CD4-positive, alpha-beta T cell treated with Interleukin-15 for 1 hour (primary cell): ENCODE data around the gene CASK.

Experiments used
- DNase-seq: peaks from one replicate; pipeline ENCODE4 v3.0.0-alpha.2; 2020

Gene CASK

GRCh38 chrX:41824551-41824950, 98.8 kb downstream of the CASK start:
- no peak for DNase-seq

- no peak for DNase-seq
These were observed 100.0 kb downstream of the CASK start for GRCh38 chrX:41823402-41823801.

GRCh38 chrX:41822892-41823291, 100.5 kb downstream of the CASK start:
- no peak for DNase-seq

DNA sequence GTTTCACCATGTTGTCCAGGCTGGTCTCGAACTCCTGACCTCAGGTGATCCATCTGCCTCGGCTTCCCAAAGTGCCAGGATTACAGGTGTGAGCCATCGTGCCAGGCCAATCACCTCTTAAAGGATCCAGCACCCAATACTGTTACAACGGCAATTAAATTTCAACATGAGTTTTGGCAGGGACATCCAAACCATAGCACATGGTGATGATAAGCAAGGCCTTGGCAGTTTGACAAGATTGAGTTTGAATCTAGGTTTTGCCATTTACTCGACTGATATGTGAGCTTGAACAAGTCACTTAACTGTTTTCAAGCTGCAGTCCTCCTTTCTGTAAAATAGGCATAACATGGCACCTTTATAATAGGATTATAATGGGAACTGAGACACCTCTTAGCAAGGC, 115.3 kb downstream of the CASK start:
- no peak for DNase-seq

DNA sequence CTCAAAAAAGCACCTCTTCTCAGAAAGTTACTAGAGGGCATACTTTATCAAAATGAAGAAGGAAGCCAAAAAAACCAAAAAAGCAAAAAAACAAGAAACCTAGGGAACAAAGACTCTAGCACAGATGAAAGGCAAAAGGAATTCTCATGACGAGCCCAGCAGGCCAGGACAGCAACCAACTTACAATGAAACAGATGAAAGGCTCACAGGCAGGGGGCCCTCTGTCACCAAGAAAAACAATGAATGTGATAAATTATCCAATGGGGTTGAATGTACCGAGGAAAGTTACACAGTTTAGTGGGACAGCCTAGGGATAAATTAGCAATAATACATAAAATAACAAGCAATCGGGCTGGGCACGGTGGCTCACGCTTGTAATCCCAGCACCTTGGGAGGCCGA, 120.4 kb downstream of the CASK start:
- no peak for DNase-seq

- no peak for DNase-seq
These were observed 123.7 kb downstream of the CASK start for GRCh38 chrX:41799661-41800060.

- no peak for DNase-seq
These were observed 126.8 kb downstream of the CASK start for GRCh38 chrX:41796577-41796976.

GRCh38 chrX:41796046-41796445, 127.3 kb downstream of the CASK start:
- no peak for DNase-seq

DNA sequence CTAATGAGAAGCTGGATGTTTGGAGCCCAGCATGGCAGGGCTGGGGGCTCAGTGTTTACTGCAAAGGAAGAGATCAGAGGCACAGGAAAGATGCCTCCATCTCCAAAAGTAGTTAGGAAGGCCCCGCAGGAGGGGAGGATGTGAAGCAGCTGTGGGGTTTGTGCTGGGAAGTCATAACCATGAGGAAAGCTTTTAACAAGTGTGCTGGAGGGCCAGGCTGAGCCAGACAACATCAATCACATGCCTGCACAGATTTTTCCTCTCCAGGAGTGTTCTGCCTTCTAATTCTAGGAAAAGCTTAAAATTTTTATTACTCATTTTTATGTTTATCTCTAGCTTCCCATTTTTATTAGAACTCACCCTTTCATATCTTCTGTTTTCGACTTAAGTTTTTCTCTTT, 134.0 kb downstream of the CASK start:
- no peak for DNase-seq

DNA sequence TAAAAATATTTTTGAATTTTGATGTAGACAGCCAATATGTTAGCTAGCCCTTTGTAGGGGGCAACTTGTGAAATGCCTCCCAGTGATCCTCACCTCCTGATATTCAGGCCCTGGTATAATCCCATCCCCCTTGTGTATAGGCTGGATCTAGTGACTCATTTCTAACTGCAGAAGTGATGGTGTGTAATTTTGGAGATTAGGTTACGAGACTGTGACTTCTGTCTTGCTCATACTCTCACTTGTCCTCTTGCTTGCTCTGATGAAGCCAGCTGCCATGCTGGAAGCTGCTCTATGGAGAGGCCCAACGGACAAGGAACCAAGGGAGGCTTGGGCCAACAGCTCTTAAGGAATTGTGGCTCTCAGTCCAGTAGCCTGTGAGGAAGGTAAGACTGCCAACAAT, 137.7 kb downstream of the CASK start:
- no peak for DNase-seq

DNA sequence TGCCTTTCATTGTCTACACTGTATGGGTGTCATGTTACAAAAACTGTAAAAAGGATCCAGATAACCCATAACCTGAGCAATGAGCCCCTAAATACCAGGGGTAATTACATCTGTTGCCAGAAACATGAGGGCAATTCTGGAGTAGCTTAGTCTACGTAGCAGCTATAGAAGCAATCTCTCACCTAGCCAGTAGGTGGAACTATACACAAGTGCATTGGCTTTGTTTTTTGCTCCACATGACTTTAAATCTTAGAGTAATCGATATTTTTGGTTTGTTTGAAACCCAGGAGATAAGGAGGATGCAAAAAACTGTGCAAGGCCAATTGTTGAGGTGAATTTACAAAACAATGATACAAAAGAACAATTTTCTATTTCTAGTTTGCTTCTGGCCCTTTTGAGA, 141.9 kb downstream of the CASK start:
- DNase-seq: no peak

DNA sequence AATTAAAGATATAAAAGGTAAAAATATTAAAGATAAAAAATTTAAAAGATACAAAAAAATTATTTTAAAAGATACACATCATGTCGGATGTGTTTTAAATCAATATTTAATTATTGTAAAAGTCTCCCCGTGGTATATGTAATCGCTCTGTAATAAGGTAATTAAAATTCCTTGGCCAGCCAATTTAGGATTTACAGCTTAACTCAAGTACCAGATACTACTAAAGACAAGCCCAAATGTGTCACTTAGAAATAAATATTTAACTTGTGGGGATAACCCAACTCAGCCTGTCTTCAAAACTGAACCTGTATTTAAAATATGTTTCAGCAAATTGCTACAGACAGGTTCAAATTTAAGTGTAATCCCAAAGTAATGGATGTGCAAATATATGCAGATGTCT, 143.4 kb downstream of the CASK start:
- no peak for DNase-seq

GRCh38 chrX:41779030-41779564, 144.3 kb downstream of the CASK start:
- no peak for DNase-seq

GRCh38 chrX:41761702-41762101, 161.7 kb downstream of the CASK start:
- no peak for DNase-seq

GRCh38 chrX:41761169-41761568, 162.2 kb downstream of the CASK start:
- no peak for DNase-seq

DNA sequence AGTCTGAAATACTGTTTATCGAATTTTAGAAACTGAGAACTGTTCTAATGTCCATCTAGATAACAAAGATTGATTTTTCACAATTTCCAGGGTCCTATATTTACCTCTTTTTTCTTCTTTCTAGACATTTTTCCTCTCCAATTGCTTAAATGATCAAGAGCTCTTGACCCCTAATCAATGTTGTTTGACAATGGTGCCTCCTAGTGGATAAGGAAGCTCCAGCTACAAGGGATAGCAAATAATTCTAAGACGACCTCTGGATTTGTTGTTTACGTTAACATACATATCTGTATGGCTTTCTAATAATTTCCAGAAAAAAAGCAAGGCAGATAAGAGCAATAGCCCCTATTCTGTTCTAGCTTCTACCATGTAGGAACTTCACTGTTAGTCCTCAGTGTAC, 163.5 kb downstream of the CASK start:
- DNase-seq: no peak

DNA sequence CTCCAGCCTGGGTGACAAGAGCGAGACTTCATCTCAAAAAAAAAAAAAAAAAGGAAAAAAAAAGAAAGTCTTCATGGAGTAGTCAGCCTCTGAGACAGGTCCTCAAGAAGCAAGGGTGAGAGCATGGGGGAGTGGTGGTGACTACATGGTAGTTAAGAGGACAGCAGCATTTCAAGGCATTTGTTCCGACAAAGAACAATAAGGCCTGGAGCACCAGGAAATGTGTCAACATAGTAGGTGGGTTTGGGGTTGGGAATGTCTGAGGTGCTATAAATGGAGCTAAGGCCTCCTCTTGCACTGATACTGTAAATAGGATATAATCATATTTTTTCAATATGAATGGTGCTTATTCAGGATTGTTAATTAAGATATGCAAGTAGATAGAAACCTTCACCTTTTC, 165.0 kb downstream of the CASK start:
- DNase-seq: no peak

DNA sequence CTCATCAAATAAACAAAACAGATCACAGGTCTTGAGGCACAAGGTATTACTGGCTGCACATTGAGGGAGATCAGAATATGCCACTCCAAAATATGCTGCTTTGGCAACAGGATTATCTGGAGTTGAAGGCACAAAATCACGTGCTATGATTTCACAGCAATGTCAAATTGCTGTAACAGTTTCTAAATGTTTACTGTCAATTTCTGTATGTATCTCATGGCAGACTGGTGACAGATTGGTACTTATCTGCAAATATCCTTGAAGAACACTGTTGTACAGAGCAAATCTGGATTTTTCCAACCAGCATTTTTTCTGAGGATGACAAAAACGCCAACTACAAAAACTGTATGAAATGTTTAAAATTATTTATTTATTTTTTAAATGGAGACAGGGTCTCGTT, 172.6 kb downstream of the CASK start:
- no peak for DNase-seq

GRCh38 chrX:41739871-41740270, 183.5 kb downstream of the CASK start:
- no peak for DNase-seq

GRCh38 chrX:41737065-41737464, 186.3 kb downstream of the CASK start:
- no peak for DNase-seq

- no peak for DNase-seq
These were observed 188.8 kb downstream of the CASK start for GRCh38 chrX:41734530-41734929.

- peak; percentile 61 for DNase-seq
These were observed 189.4 kb downstream of the CASK start for GRCh38 chrX:41733939-41734338.

DNA sequence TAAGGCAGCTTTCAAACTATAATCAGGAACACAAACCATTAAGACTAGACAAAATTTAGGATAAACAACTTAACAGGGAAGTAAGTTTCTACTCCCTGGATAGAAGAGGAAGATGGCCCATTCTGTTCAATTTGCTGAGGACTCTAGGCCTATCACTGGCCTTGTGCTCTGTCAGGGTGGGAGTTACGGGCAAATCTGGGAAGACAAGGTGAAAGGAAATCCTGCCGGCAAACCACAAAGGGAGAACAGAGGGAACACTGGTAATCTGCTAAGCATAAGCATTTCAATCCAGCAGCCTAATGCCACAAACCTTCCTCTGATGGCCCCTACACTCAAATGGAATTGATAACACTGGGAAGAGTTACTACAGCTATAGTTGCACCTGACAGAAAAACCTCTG, 191.1 kb downstream of the CASK start:
- DNase-seq: no peak

- DNase-seq: no peak
These were observed 193.3 kb downstream of the CASK start for GRCh38 chrX:41730081-41730480.

DNA sequence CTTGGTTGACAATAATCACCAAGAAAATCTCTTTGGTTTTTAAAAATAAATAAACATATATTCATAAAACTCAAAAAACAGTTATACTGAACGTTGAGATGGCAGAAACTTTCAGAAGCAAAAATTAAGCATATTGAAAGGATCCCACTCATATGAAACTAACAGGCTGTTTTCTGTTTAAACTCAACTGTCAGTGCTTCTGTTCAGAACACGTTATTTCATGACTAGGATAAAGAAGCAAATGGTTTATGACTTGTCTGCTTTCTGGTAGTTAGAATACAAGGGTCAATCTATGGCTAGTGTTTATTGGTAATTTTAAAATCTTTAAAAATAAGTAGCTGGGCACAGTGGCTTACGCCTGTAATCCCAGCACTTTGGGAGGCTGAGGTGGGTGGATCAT, 195.2 kb downstream of the CASK start:
- DNase-seq: no peak

- DNase-seq: no peak
These were observed 199.5 kb downstream of the CASK start, which contains the start of gene GPR82 for GRCh38 chrX:41723826-41724225. GPR82 (plus strand) TSS chrX:41724181; CDS start chrX:41727027, 2,846 bp downstream.
